ENCODE measurements around the gene NDUFAF8. TPM values are rescaled to one million over a fixed set of nuclear protein-coding genes. Genes with fewer than 3 reads are reported as not detected.

NDUFAF8 gene
- total and polyA plus RNA-seq, 4 donors: 20.2 to 46.5 (median 26.9) TPM

- Histone ChIP-seq H3K9me3 (ENCODE audit: control insufficient read depth, low read length) (no peaks in the 10 kb centered on the region), H3K27me3 (ENCODE audit: control insufficient read depth in 1 of 2, insufficient read depth in 2 of 2, low read length in 1 of 2) (no peaks in the 10 kb centered on the region), H3K27ac (ENCODE audit: low read depth in 1 of 2, low read length in 2 of 2) (no peak overlapping the region), H3K4me3 (ENCODE audit: low read length in 2 of 2) (no peak overlapping the region), H3K36me3 (ENCODE audit: control insufficient read depth in 1 of 2, insufficient read depth in 2 of 2, low read length in 1 of 2) (peaks cover 0 to 2% of the 10 kb centered on the region in 2 donors), H3K4me1 (ENCODE audit: control insufficient read depth in 1 of 2, insufficient read depth in 2 of 2, low read length in 2 of 2) (no peaks in the 10 kb centered on the region)
- 93 to 95% methylated on average over 14 of the region's 14 CpGs for WGBS, 2 donors
- ATAC-seq (ENCODE audit: low FRiP score): no peak
- intact Hi-C loops (cut with DNase I): no loop called here
- no peak for DNase-seq
These were observed 35.3 kb downstream of the NDUFAF8 start for GRCh38 chr17:81274471-81274855.

GRCh38 chr17:81276781-81277180 is 37.7 kb downstream of the NDUFAF8 start:
- WGBS, 2 donors: 94% methylated on average over 11 of the region's 11 CpGs
- H3K4me1 ChIP-seq (ENCODE audit: control insufficient read depth in 1 of 2, insufficient read depth in 2 of 2, low read length in 2 of 2): no peaks in the 10 kb centered on the region
- no peak for DNase-seq

GRCh38 chr17:81277421-81277820 is 38.3 kb downstream of the NDUFAF8 start:
- Histone ChIP-seq H3K27me3 (ENCODE audit: control insufficient read depth in 1 of 2, insufficient read depth in 2 of 2, low read length in 1 of 2) (no peaks in the 10 kb centered on the region), H3K27ac (ENCODE audit: low read depth in 1 of 2, low read length in 2 of 2) (no peak overlapping the region), H3K9me3 (ENCODE audit: control insufficient read depth, low read length) (no peaks in the 10 kb centered on the region), H3K4me3 (ENCODE audit: low read length in 2 of 2) (no peak overlapping the region), H3K4me1 (ENCODE audit: control insufficient read depth in 1 of 2, insufficient read depth in 2 of 2, low read length in 2 of 2) (no peaks in the 10 kb centered on the region), H3K36me3 (ENCODE audit: control insufficient read depth in 1 of 2, insufficient read depth in 2 of 2, low read length in 1 of 2) (peaks cover 0 to 2% of the 10 kb centered on the region in 2 donors)
- intact Hi-C loops (cut with DNase I): no loop called here
- peak; percentile 54 for ATAC-seq (ENCODE audit: low FRiP score)
- DNase-seq: no peak
- 57 to 81% methylated on average over 18 of the region's 18 CpGs for WGBS, 2 donors

More at GRCh38 chr17:81276781-81277180, 37.7 kb downstream of the NDUFAF8 start:
- H3K4me3 ChIP-seq (ENCODE audit: low read length in 2 of 2): no peak overlapping the region
- no peaks in the 10 kb centered on the region for H3K9me3 ChIP-seq (ENCODE audit: control insufficient read depth, low read length)
- peaks cover 0 to 2% of the 10 kb centered on the region in 2 donors for H3K36me3 ChIP-seq (ENCODE audit: control insufficient read depth in 1 of 2, insufficient read depth in 2 of 2, low read length in 1 of 2)
- intact Hi-C loops (cut with DNase I): no loop called here
- no peak overlapping the region for H3K27ac ChIP-seq (ENCODE audit: low read depth in 1 of 2, low read length in 2 of 2)
- ATAC-seq (ENCODE audit: low FRiP score): no peak
- no peaks in the 10 kb centered on the region for H3K27me3 ChIP-seq (ENCODE audit: control insufficient read depth in 1 of 2, insufficient read depth in 2 of 2, low read length in 1 of 2)

- intact Hi-C loops (cut with DNase I): no loop called here
- H3K27me3 ChIP-seq (ENCODE audit: control insufficient read depth in 1 of 2, insufficient read depth in 2 of 2, low read length in 1 of 2): no peaks in the 10 kb centered on the region
- peaks cover 0 to 2% of the 10 kb centered on the region in 2 donors for H3K36me3 ChIP-seq (ENCODE audit: control insufficient read depth in 1 of 2, insufficient read depth in 2 of 2, low read length in 1 of 2)
- 85 to 95% methylated on average over 20 of the region's 20 CpGs for WGBS, 2 donors
- H3K4me3 ChIP-seq (ENCODE audit: low read length in 2 of 2): no peak overlapping the region
- DNase-seq (peak in 1 of 2 donors; percentile 89), ATAC-seq (ENCODE audit: low FRiP score) (peak; percentile 37)
- no peaks in the 10 kb centered on the region for H3K9me3 ChIP-seq (ENCODE audit: control insufficient read depth, low read length)
- no peaks in the 10 kb centered on the region for H3K4me1 ChIP-seq (ENCODE audit: control insufficient read depth in 1 of 2, insufficient read depth in 2 of 2, low read length in 2 of 2)
- H3K27ac ChIP-seq (ENCODE audit: low read depth in 1 of 2, low read length in 2 of 2): no peak overlapping the region
These were observed 39.0 kb downstream of the NDUFAF8 start for GRCh38 chr17:81277946-81278693.

- intact Hi-C loops (cut with DNase I): no loop called here
- ATAC-seq (ENCODE audit: low FRiP score) (no peak), DNase-seq (no peak)
- 93 to 99% methylated on average over 8 of the region's 8 CpGs for WGBS, 2 donors
- Histone ChIP-seq H3K27ac (ENCODE audit: low read depth in 1 of 2, low read length in 2 of 2) (no peak overlapping the region), H3K9me3 (ENCODE audit: control insufficient read depth, low read length) (no peaks in the 10 kb centered on the region), H3K4me3 (ENCODE audit: low read length in 2 of 2) (no peak overlapping the region), H3K36me3 (ENCODE audit: control insufficient read depth in 1 of 2, insufficient read depth in 2 of 2, low read length in 1 of 2) (peaks cover 0 to 2% of the 10 kb centered on the region in 2 donors), H3K4me1 (ENCODE audit: control insufficient read depth in 1 of 2, insufficient read depth in 2 of 2, low read length in 2 of 2) (no peaks in the 10 kb centered on the region), H3K27me3 (ENCODE audit: control insufficient read depth in 1 of 2, insufficient read depth in 2 of 2, low read length in 1 of 2) (no peaks in the 10 kb centered on the region)
These were observed 39.7 kb downstream of the NDUFAF8 start for GRCh38 chr17:81278831-81279230.

- ATAC-seq (ENCODE audit: low FRiP score) (no peak), DNase-seq (no peak)
- H3K4me3 ChIP-seq (ENCODE audit: low read length in 2 of 2): no peak overlapping the region
- peaks cover 0 to 2% of the 10 kb centered on the region in 2 donors for H3K36me3 ChIP-seq (ENCODE audit: control insufficient read depth in 1 of 2, insufficient read depth in 2 of 2, low read length in 1 of 2)
- 95% methylated on average over 50 of the region's 50 CpGs for WGBS, 2 donors
- intact Hi-C loops (cut with DNase I): no loop called here
- H3K27ac ChIP-seq (ENCODE audit: low read depth in 1 of 2, low read length in 2 of 2): no peak overlapping the region
- no peaks in the 10 kb centered on the region for H3K4me1 ChIP-seq (ENCODE audit: control insufficient read depth in 1 of 2, insufficient read depth in 2 of 2, low read length in 2 of 2)
- H3K9me3 ChIP-seq (ENCODE audit: control insufficient read depth, low read length): no peaks in the 10 kb centered on the region
- no peaks in the 10 kb centered on the region for H3K27me3 ChIP-seq (ENCODE audit: control insufficient read depth in 1 of 2, insufficient read depth in 2 of 2, low read length in 1 of 2)
These were observed 40.5 kb downstream of the NDUFAF8 start for GRCh38 chr17:81279278-81280275.

GRCh38 chr17:81280571-81280970 is 41.5 kb downstream of the NDUFAF8 start:
- Histone ChIP-seq H3K4me1 (ENCODE audit: control insufficient read depth in 1 of 2, insufficient read depth in 2 of 2, low read length in 2 of 2) (no peaks in the 10 kb centered on the region), H3K36me3 (ENCODE audit: control insufficient read depth in 1 of 2, insufficient read depth in 2 of 2, low read length in 1 of 2) (peaks cover 0 to 2% of the 10 kb centered on the region in 2 donors), H3K27ac (ENCODE audit: low read depth in 1 of 2, low read length in 2 of 2) (no peak overlapping the region), H3K27me3 (ENCODE audit: control insufficient read depth in 1 of 2, insufficient read depth in 2 of 2, low read length in 1 of 2) (no peaks in the 10 kb centered on the region), H3K9me3 (ENCODE audit: control insufficient read depth, low read length) (no peaks in the 10 kb centered on the region), H3K4me3 (ENCODE audit: low read length in 2 of 2) (no peak overlapping the region)
- DNase-seq: no peak
- no peak for ATAC-seq (ENCODE audit: low FRiP score)
- 95 to 96% methylated on average over 18 to 24 of the region's 24 CpGs for WGBS, 2 donors
- intact Hi-C loops (cut with DNase I): no loop called here

GRCh38 chr17:81282141-81282540 is 43.0 kb downstream of the NDUFAF8 start:
- 95% methylated on average over 27 to 33 of the region's 33 CpGs for WGBS, 2 donors
- peaks cover 0 to 2% of the 10 kb centered on the region in 2 donors for H3K36me3 ChIP-seq (ENCODE audit: control insufficient read depth in 1 of 2, insufficient read depth in 2 of 2, low read length in 1 of 2)
- H3K4me3 ChIP-seq (ENCODE audit: low read length in 2 of 2): no peak overlapping the region
- no peaks in the 10 kb centered on the region for H3K27me3 ChIP-seq (ENCODE audit: control insufficient read depth in 1 of 2, insufficient read depth in 2 of 2, low read length in 1 of 2)
- no peak overlapping the region for H3K27ac ChIP-seq (ENCODE audit: low read depth in 1 of 2, low read length in 2 of 2)
- intact Hi-C loops (cut with DNase I): no loop called here
- no peaks in the 10 kb centered on the region for H3K9me3 ChIP-seq (ENCODE audit: control insufficient read depth, low read length)
- ATAC-seq (ENCODE audit: low FRiP score): no peak
- no peaks in the 10 kb centered on the region for H3K4me1 ChIP-seq (ENCODE audit: control insufficient read depth in 1 of 2, insufficient read depth in 2 of 2, low read length in 2 of 2)
- DNase-seq: no peak
